ENCODE data around the gene LIG3.
A peak's percentile ranks its signal among the peaks of the same experiment; 100 is the strongest.

LIG3 gene

DNA sequence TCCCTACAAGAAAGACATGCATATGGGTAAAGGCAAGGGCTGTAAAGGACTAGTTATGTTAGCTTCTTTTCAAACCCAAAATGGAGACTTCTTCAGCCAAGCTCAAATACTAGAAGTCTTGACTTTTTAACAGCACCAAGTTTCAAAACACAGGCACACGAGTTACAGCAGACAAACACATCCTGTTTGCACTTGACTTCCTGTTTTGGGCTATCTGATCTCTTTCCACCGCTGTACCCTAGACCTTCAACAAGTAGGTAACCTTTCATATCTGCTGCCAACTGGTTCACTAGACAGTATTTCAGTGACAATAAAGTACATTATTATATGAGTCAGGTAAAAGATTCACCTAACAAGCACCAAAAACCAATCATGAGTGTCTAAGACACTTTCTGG is 70.9 kb downstream of the LIG3 start:
- no peak overlapping the region for H3K27ac ChIP-seq (ENCODE audit: low read depth, low read length)

DNA sequence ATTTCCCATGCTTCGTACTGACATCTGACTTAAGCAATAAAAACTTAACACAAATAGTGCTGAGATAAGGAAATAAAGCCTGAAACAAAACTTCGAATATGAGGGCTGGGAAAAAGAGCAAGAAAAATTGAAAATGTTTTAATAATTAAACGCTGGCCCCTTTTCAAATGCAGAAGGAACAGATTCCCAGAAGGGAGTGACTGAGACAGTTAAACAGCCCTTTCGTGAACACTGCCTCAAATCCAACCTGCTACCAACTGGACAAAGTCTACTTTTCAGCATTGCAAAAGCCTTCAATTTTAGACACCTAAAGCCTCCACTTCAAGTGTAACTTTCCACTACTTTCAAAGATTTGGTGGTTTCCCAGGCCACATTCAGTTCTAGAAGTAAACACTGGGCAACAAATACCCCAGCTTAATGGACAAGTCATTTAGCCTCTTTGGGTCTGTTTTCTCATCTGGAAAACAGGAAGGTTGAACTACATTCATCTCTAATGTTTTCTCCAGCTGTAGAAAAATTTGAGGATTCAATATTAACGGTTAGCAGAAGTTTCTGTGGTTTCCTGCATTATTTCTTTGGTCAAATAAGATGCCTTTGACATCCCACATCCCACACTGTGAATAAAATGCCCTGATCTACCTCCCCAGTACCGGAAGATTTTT is 71.4 kb downstream of the LIG3 start:
- Histone ChIP-seq H3K9ac (ENCODE audit: low read length) (no peak overlapping the region), H3K27ac (ENCODE audit: low read depth, low read length) (no peak overlapping the region), H3K4me1 (ENCODE audit: control insufficient read depth, insufficient read depth, low read length) (peaks cover 4% of the 10 kb centered on the region), H3K4me3 (ENCODE audit: low read length) (peak overlapping the region; percentile 47), H3K36me3 (ENCODE audit: control insufficient read depth, insufficient read depth, low read length) (no peaks in the 10 kb centered on the region), H3K27me3 (ENCODE audit: control insufficient read depth, insufficient read depth, low read length) (no peaks in the 10 kb centered on the region)

More for the DNA sequence above, 70.9 kb downstream of the LIG3 start:
- no peaks in the 10 kb centered on the region for H3K36me3 ChIP-seq (ENCODE audit: control insufficient read depth, insufficient read depth, low read length)
- H3K4me3 ChIP-seq (ENCODE audit: low read length), result peak overlapping the region; percentile 47
- H3K9ac ChIP-seq (ENCODE audit: low read length), result no peak overlapping the region
- H3K4me1 ChIP-seq (ENCODE audit: control insufficient read depth, insufficient read depth, low read length), result peaks cover 4% of the 10 kb centered on the region
- H3K27me3 ChIP-seq (ENCODE audit: control insufficient read depth, insufficient read depth, low read length), result no peaks in the 10 kb centered on the region

GRCh38 chr17:35052241-35052610 is 71.9 kb downstream of the LIG3 start:
- Histone ChIP-seq H3K36me3 (ENCODE audit: control insufficient read depth, insufficient read depth, low read length) (no peaks in the 10 kb centered on the region), H3K27me3 (ENCODE audit: control insufficient read depth, insufficient read depth, low read length) (no peaks in the 10 kb centered on the region), H3K4me1 (ENCODE audit: control insufficient read depth, insufficient read depth, low read length) (peaks cover 4% of the 10 kb centered on the region), H3K9ac (ENCODE audit: low read length) (no peak overlapping the region), H3K27ac (ENCODE audit: low read depth, low read length) (no peak overlapping the region), H3K4me3 (ENCODE audit: low read length) (no peak overlapping the region)

DNA sequence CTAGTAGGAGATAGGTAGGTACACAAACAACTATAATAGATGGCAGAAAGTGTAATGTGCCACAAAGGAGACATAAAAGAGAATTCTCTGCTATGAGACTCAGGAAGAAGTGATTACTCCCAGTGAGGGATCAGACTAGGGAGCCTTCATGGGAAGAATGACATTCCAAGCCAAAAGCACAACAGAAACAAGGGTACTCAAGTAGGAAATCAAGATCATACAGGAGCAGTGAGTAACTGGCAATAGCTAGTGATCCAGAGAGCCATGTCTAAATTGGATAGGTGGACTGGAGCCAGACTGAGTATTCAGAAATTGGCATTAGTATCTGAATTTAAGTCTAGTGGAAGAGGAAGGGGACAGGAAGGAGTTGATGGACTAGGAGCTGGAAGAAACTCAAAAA is 72.5 kb downstream of the LIG3 start:
- Histone ChIP-seq H3K36me3 (ENCODE audit: control insufficient read depth, insufficient read depth, low read length) (no peaks in the 10 kb centered on the region), H3K4me1 (ENCODE audit: control insufficient read depth, insufficient read depth, low read length) (peaks cover 4% of the 10 kb centered on the region), H3K27ac (ENCODE audit: low read depth, low read length) (no peak overlapping the region), H3K4me3 (ENCODE audit: low read length) (no peak overlapping the region), H3K27me3 (ENCODE audit: control insufficient read depth, insufficient read depth, low read length) (no peaks in the 10 kb centered on the region), H3K9ac (ENCODE audit: low read length) (no peak overlapping the region)

GRCh38 chr17:35053204-35053603 is 72.9 kb downstream of the LIG3 start:
- no peaks in the 10 kb centered on the region for H3K36me3 ChIP-seq (ENCODE audit: control insufficient read depth, insufficient read depth, low read length)
- H3K9ac ChIP-seq (ENCODE audit: low read length), result no peak overlapping the region
- H3K4me1 ChIP-seq (ENCODE audit: control insufficient read depth, insufficient read depth, low read length), result peaks cover 4% of the 10 kb centered on the region
- H3K27ac ChIP-seq (ENCODE audit: low read depth, low read length), result no peak overlapping the region
- no peak overlapping the region for H3K4me3 ChIP-seq (ENCODE audit: low read length)
- H3K27me3 ChIP-seq (ENCODE audit: control insufficient read depth, insufficient read depth, low read length), result no peaks in the 10 kb centered on the region

- peaks cover 4% of the 10 kb centered on the region for H3K4me1 ChIP-seq (ENCODE audit: control insufficient read depth, insufficient read depth, low read length)
- no peaks in the 10 kb centered on the region for H3K36me3 ChIP-seq (ENCODE audit: control insufficient read depth, insufficient read depth, low read length)
- H3K27ac ChIP-seq (ENCODE audit: low read depth, low read length), result no peak overlapping the region
- H3K27me3 ChIP-seq (ENCODE audit: control insufficient read depth, insufficient read depth, low read length), result no peaks in the 10 kb centered on the region
- H3K4me3 ChIP-seq (ENCODE audit: low read length), result no peak overlapping the region
- no peak overlapping the region for H3K9ac ChIP-seq (ENCODE audit: low read length)
Measured at GRCh38 chr17:35056013-35056412, 75.7 kb downstream of the LIG3 start.

GRCh38 chr17:35057332-35057915 is 77.1 kb downstream of the LIG3 start:
- Histone ChIP-seq H3K36me3 (ENCODE audit: control insufficient read depth, insufficient read depth, low read length) (no peaks in the 10 kb centered on the region), H3K27me3 (ENCODE audit: control insufficient read depth, insufficient read depth, low read length) (no peaks in the 10 kb centered on the region), H3K4me1 (ENCODE audit: control insufficient read depth, insufficient read depth, low read length) (no peaks in the 10 kb centered on the region), H3K4me3 (ENCODE audit: low read length) (no peak overlapping the region), H3K9ac (ENCODE audit: low read length) (no peak overlapping the region), H3K27ac (ENCODE audit: low read depth, low read length) (no peak overlapping the region)

Measured in rectal smooth muscle tissue (tissue), 1 donor.